ENCODE measurements around the gene MCUR1. TPM values are rescaled to one million over a fixed set of nuclear protein-coding genes. Genes with fewer than 3 reads are reported as not detected.
"Not testable (repeated sequence)": the region's sequence is repeated elsewhere in the genome, so short reads cannot be mapped to it uniquely, and the experiment has no call there.

The MCUR1 gene
- total RNA-seq, 1 donor from 2014 or later: 30.7 TPM

GRCh38 chr6:13853871-13854270, 39.5 kb upstream of the MCUR1 start:
- H3K36me3 ChIP-seq: no peaks in the 10 kb centered on the region
- H3K27ac ChIP-seq (replicated peaks): no peak overlapping the region
- no peak for DNase-seq
- H3K27me3 ChIP-seq (ENCODE audit: low read depth): peaks cover 41% of the 10 kb centered on the region
- no peaks in the 10 kb centered on the region for H3K9me3 ChIP-seq (replicated peaks)
- intact Hi-C loops (cut with micrococcal nuclease): no loop called here
- H3K4me3 ChIP-seq: no peak overlapping the region
- no peak for TF ChIP-seq CTCF (IDR thresholded peaks at IDR 0.05; ENCODE audit: borderline replicate concordance)
- H3K4me1 ChIP-seq: peaks cover 1% of the 10 kb centered on the region

GRCh38 chr6:13851803-13852202, 37.4 kb upstream of the MCUR1 start:
- Histone ChIP-seq H3K36me3 (no peaks in the 10 kb centered on the region), H3K27ac (replicated peaks) (no peak overlapping the region), H3K4me1 (peaks cover 5% of the 10 kb centered on the region), H3K27me3 (ENCODE audit: low read depth) (peaks cover 30% of the 10 kb centered on the region), H3K4me3 (no peak overlapping the region), H3K9me3 (replicated peaks) (no peaks in the 10 kb centered on the region)
- intact Hi-C loops (cut with micrococcal nuclease): no loop called here
- no peak for DNase-seq
- TF ChIP-seq CTCF (IDR thresholded peaks at IDR 0.05; ENCODE audit: borderline replicate concordance): no peak

- H3K4me1 ChIP-seq: peaks cover 5% of the 10 kb centered on the region
- TF ChIP-seq CTCF (IDR thresholded peaks at IDR 0.05; ENCODE audit: borderline replicate concordance): no peak
Observed at GRCh38 chr6:13851330-13851729, 37.0 kb upstream of the MCUR1 start.

GRCh38 chr6:13850690-13851089, 36.3 kb upstream of the MCUR1 start:
- peaks cover 37% of the 10 kb centered on the region for H3K27me3 ChIP-seq (ENCODE audit: low read depth)
- intact Hi-C loops (cut with micrococcal nuclease); H3K9me3 ChIP-seq (replicated peaks); H3K4me1 ChIP-seq; H3K27ac ChIP-seq (replicated peaks); DNase-seq; H3K36me3 ChIP-seq; H3K4me3 ChIP-seq: not testable (repeated sequence)

More at GRCh38 chr6:13851330-13851729, 37.0 kb upstream of the MCUR1 start:
- no peaks in the 10 kb centered on the region for H3K36me3 ChIP-seq
- DNase-seq: no peak
- no peaks in the 10 kb centered on the region for H3K9me3 ChIP-seq (replicated peaks)
- intact Hi-C loops (cut with micrococcal nuclease): no loop called here
- H3K27ac ChIP-seq (replicated peaks): no peak overlapping the region
- H3K27me3 ChIP-seq (ENCODE audit: low read depth): peaks cover 31% of the 10 kb centered on the region
- H3K4me3 ChIP-seq: no peak overlapping the region

- DNase-seq: no peak
Observed at GRCh38 chr6:13848522-13849150, 34.3 kb upstream of the MCUR1 start.

More at GRCh38 chr6:13848522-13849150, 34.3 kb upstream of the MCUR1 start:
- Histone ChIP-seq H3K4me3 (no peak overlapping the region), H3K27me3 (ENCODE audit: low read depth) (peaks cover 26% of the 10 kb centered on the region), H3K9me3 (replicated peaks) (no peaks in the 10 kb centered on the region), H3K36me3 (no peaks in the 10 kb centered on the region), H3K27ac (replicated peaks) (no peak overlapping the region), H3K4me1 (peaks cover 5% of the 10 kb centered on the region)
- intact Hi-C loops (cut with micrococcal nuclease): no loop called here
- TF ChIP-seq CTCF (IDR thresholded peaks at IDR 0.05; ENCODE audit: borderline replicate concordance): no peak
